Upper lobe of left lung (tissue), 4 donors: ENCODE data around the gene DIAPH3.

Experiments used
- EP300 ChIP-seq, 4 donors: sonication (generic); formaldehyde crosslinking; IDR thresholded peaks; one replicate each; pipeline ENCODE4 v1.5.1; 2017; ENCODE audit warnings: antibody characterized with exemption in 4 of 4, control low read depth in 2 of 4
- POLR2A ChIP-seq, 4 donors: fragments of 450-650 bp; IDR thresholded peaks; one replicate each; pipeline ENCODE4 v1.5.1; 2016 to 2017; ENCODE audit warnings: antibody characterized with exemption in 4 of 4, mild to moderate bottlenecking in 2 of 4
- POLR2AphosphoS5 ChIP-seq, 2 donors: sonication (generic); formaldehyde crosslinking; IDR thresholded peaks; one replicate each; pipeline ENCODE4 v1.5.1; 2017; ENCODE audit warnings: antibody characterized with exemption in 2 of 2
- TF ChIP-seq, protein P1 (sequence below), 6 experiments: fragments of 450-650 bp in 4 of 6; fragments of 200-600 bp in 2 of 6; sonication (generic) in 2 of 6; IDR thresholded peaks; one replicate each; pipeline ENCODE4 v1.5.1; 2016 to 2019; ENCODE audit warnings: antibody characterized with exemption in 6 of 6

DNA sequence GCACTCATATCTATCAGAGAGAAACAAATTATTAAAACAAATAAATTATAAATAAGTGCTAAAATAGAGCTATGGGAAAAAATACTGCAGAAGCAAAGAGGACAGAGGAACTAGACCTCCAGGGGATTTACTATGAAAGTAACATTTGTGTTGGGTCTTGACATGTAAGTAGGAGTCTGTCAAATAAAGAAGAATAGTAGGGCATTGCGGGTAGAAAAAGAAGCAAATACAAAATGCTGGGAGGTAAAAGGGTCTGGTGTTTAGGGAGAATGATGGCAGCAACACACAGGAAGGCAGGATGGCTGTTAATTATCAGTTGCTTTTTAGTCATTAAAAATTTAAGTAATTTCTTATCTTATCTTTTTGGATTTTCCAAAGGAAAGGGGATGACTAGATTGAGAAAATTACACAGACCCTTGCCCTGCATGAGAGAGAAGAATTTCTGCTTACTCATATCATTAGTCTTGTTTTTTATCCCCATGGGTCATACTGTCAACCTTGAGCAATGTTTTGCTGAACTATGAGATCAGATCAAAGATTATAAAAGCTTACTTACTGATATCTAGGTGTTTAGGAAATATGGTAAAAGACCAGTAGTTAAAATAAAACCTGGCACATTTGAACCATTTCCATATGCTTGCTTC, 472.7 kb downstream of the DIAPH3 start:
- no peak for TF ChIP-seq EP300 (IDR thresholded peaks at IDR 0.05)
- TF ChIP-seq, protein P1, sequence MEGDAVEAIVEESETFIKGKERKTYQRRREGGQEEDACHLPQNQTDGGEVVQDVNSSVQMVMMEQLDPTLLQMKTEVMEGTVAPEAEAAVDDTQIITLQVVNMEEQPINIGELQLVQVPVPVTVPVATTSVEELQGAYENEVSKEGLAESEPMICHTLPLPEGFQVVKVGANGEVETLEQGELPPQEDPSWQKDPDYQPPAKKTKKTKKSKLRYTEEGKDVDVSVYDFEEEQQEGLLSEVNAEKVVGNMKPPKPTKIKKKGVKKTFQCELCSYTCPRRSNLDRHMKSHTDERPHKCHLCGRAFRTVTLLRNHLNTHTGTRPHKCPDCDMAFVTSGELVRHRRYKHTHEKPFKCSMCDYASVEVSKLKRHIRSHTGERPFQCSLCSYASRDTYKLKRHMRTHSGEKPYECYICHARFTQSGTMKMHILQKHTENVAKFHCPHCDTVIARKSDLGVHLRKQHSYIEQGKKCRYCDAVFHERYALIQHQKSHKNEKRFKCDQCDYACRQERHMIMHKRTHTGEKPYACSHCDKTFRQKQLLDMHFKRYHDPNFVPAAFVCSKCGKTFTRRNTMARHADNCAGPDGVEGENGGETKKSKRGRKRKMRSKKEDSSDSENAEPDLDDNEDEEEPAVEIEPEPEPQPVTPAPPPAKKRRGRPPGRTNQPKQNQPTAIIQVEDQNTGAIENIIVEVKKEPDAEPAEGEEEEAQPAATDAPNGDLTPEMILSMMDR (IDR thresholded peaks at IDR 0.05): no peak
- TF ChIP-seq POLR2A (IDR thresholded peaks at IDR 0.05): no peak
- TF ChIP-seq POLR2AphosphoS5 (IDR thresholded peaks at IDR 0.05): no peak
